Psoas muscle (tissue), 8 donors: ENCODE data around the gene DLX3. TPM values are rescaled to one million over a fixed set of nuclear protein-coding genes. Genes with fewer than 3 reads are reported as not detected.

Source experiments
- ATAC-seq, 4 donors: fragments of 200-7000 bp; cut with Tn5 transposase; one replicate each; pipeline ENCODE4 v1.9.1; 2020; ENCODE audit warnings: moderate library complexity in 3 of 4, mild to moderate bottlenecking in 2 of 4
- DNase-seq, 2 donors: peaks; one replicate each; pipeline ENCODE4 v3.0.0-alpha.2; 2020
- H3K27ac ChIP-seq: fragments of 200-600 bp; one replicate; pipeline ENCODE4 v1.8.0; 2022
- H3K27me3 ChIP-seq, 3 donors: fragments of 200-600 bp in 1 of 3; one replicate each; pipeline versions ENCODE4 v1.6.1 to v1.8.0; 2013 to 2022; ENCODE audit warnings: low read length in 2 of 3, mild to moderate bottlenecking in 2 of 3, moderate library complexity in 1 of 3; ENCODE audit not compliant: insufficient read depth in 3 of 3
- H3K36me3 ChIP-seq, 2 donors: fragments of 200-600 bp in 1 of 2; one replicate each; pipeline versions ENCODE4 v1.6.1 to v1.8.0; 2013 to 2022; ENCODE audit warnings: low read depth in 1 of 2, mild to moderate bottlenecking in 1 of 2, moderate library complexity in 1 of 2; ENCODE audit not compliant: insufficient read depth in 1 of 2
- H3K4me1 ChIP-seq: fragments of 200-600 bp; one replicate; pipeline ENCODE4 v1.8.0; 2022
- H3K4me3 ChIP-seq: fragments of 200-600 bp; one replicate; pipeline ENCODE4 v1.8.0; 2022; ENCODE audit warnings: mild to moderate bottlenecking
- H3K9me3 ChIP-seq: fragments of 200-600 bp; one replicate; pipeline ENCODE4 v1.8.0; 2022
- CTCF ChIP-seq: fragments of 200-600 bp; IDR thresholded peaks from one replicate; pipeline ENCODE4 v1.8.0; 2022; ENCODE audit warnings: antibody characterized with exemption
- WGBS, 3 donors: extraction: QIAGEN DNeasy Blood & Tissue Kit; methylation state at CpG; one replicate each; pipeline versions ENCODE4 v1.1.6 to v1.1.7; 2013; 5-methylcytosine and 5-hydroxymethylcytosine counted together
- intact Hi-C, 2 donors: fragments of 100-400 bp; cut with DNase I; formaldehyde crosslinking; loops; one replicate each; pipeline versions ENCODE4 v1.11.0 to v1.14.2; 2022
- polyA plus RNA-seq, 3 donors: library from polyadenylated mRNA; stranded (reverse); fragments of 200-250 nt; gene quantifications; one replicate each; pipeline ENCODE4 v1.2.3, GENCODE V29; 2013
- total RNA-seq, 4 donors: library from RNA; stranded (reverse); fragmentation: NEBNext Ultra II Directional in 2 of 4; extraction: Animal tissue kit (Norgen Biotek cat#: 25700) in 2 of 4; gene quantifications; one replicate each; pipeline versions ENCODE4 v1.2.1 to v1.2.4, GENCODE V29; 2021 to 2023
- donor health status: healthy with polysubstance abuse.
- donor health status: DM: no; HTN: no; CAD: no; lungs with moderate emphysema.
- donor health status: Bipolar disorder and iron deficiency.
- donor health status: healthy.
- donor health status: DM: yes; HTN: yes; CAD: no.
- donor health status: DM: no; HTN: no; CAD: no.
- donor health status: DM: no; HTN: no; CAD: no.
- donor health status: DM: yes; HTN: yes; CAD: no.

DLX3 gene
- total and polyA plus RNA-seq, 7 donors = 0.03 TPM; not detected in 6

GRCh38 chr17:49966767-49967166 lies 28.3 kb downstream of the DLX3 start:
- no peak overlapping the region for H3K27ac ChIP-seq
- no peak for DNase-seq
- no peaks in the 10 kb centered on the region for H3K9me3 ChIP-seq
- ATAC-seq = no peak
- no peak for TF ChIP-seq CTCF
- H3K27me3 ChIP-seq = peaks cover 0 to 100% (median 61%) of the 10 kb centered on the region in 3 donors
- H3K4me3 ChIP-seq = no peak overlapping the region
- WGBS, 3 donors = 19 to 36% (median 28%) methylated on average over 3 of the region's 3 CpGs
- H3K4me1 ChIP-seq = peaks cover 11% of the 10 kb centered on the region
- H3K36me3 ChIP-seq = no peaks in the 10 kb centered on the region
- intact Hi-C loops = no loop called here

- no peak for ATAC-seq
- Histone ChIP-seq H3K27ac (no peak overlapping the region), H3K9me3 (no peaks in the 10 kb centered on the region), H3K36me3 (no peaks in the 10 kb centered on the region), H3K4me3 (no peak overlapping the region), H3K4me1 (peaks cover 9% of the 10 kb centered on the region), H3K27me3 (peaks cover 0 to 100% (median 51%) of the 10 kb centered on the region in 3 donors)
- DNase-seq = no peak
- no peak for TF ChIP-seq CTCF
- intact Hi-C loops = no loop called here
- 6 to 9% (median 7%) methylated on average over 16 of the region's 16 CpGs for WGBS, 3 donors
These were observed 29.5 kb downstream of the DLX3 start for GRCh38 chr17:49965524-49965909.

GRCh38 chr17:49964769-49965523 lies 30.1 kb downstream of the DLX3 start:
- no peak overlapping the region for H3K4me3 ChIP-seq
- intact Hi-C loops = no loop called here
- H3K27me3 ChIP-seq = peaks cover 0 to 98% (median 46%) of the 10 kb centered on the region in 3 donors
- no peaks in the 10 kb centered on the region for H3K9me3 ChIP-seq
- no peak overlapping the region for H3K27ac ChIP-seq
- ATAC-seq (no peak), DNase-seq (no peak)
- H3K36me3 ChIP-seq = no peaks in the 10 kb centered on the region
- no peak for TF ChIP-seq CTCF
- 5 to 7% (median 6%) methylated on average over 52 of the region's 52 CpGs for WGBS, 3 donors
- H3K4me1 ChIP-seq = peaks cover 9% of the 10 kb centered on the region

GRCh38 chr17:49964303-49964768 lies 30.7 kb downstream of the DLX3 start:
- H3K27ac ChIP-seq = no peak overlapping the region
- DNase-seq (no peak), ATAC-seq (no peak)
- intact Hi-C loops = no loop called here
- H3K27me3 ChIP-seq = peaks cover 0 to 96% (median 41%) of the 10 kb centered on the region in 3 donors
- TF ChIP-seq CTCF = no peak
- no peaks in the 10 kb centered on the region for H3K36me3 ChIP-seq
- no peaks in the 10 kb centered on the region for H3K9me3 ChIP-seq
- no peak overlapping the region for H3K4me3 ChIP-seq
- 4 to 9% (median 6%) methylated on average over 18 of the region's 18 CpGs for WGBS, 3 donors
- peaks cover 9% of the 10 kb centered on the region for H3K4me1 ChIP-seq
